ENCODE data around the gene CFAP221.

The CFAP221 gene

DNA sequence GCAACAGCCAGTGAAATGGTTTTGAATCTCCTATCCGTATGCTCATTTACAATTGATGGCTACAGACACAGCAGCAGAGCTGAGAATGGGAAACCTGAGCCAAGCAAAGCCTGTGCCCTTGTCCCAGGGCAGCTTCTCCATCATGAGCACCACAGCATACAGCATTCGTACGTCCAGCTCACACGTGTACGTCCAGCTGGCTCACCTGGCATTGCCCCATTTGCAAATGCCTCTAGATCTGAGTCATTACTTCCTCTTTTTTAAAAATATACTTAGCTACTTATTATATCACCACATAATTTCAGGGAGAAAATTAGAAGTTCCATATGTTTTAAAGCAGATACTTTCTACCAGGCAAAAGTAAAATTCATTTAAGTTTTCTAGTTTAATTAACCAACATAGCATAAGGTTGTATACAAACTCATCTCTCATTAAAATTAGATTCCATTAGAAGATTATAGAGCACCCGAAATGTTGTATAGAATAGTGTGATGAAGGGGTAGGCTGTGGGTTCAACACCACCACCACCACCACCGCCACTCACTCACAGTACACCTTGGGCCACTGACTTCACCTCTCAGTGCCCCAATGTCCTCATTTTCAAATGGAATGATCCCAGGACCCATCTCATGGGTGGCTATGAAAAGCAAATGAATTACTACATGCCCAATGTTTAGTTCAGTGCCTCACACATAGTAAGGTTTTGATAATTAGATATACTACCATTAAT lies 103.4 kb downstream of the CFAP221 start:
- DNase-seq = no peak

GRCh38 chr2:119649364-119649917 lies 105.2 kb downstream of the CFAP221 start:
- DNase-seq = no peak

- DNase-seq = no peak
Observed at GRCh38 chr2:119650206-119650605, 106.0 kb downstream of the CFAP221 start.

GRCh38 chr2:119650846-119651370 lies 106.7 kb downstream of the CFAP221 start:
- DNase-seq = no peak

- no peak for DNase-seq
Observed at GRCh38 chr2:119657466-119658145, 113.4 kb downstream of the CFAP221 start.

DNA sequence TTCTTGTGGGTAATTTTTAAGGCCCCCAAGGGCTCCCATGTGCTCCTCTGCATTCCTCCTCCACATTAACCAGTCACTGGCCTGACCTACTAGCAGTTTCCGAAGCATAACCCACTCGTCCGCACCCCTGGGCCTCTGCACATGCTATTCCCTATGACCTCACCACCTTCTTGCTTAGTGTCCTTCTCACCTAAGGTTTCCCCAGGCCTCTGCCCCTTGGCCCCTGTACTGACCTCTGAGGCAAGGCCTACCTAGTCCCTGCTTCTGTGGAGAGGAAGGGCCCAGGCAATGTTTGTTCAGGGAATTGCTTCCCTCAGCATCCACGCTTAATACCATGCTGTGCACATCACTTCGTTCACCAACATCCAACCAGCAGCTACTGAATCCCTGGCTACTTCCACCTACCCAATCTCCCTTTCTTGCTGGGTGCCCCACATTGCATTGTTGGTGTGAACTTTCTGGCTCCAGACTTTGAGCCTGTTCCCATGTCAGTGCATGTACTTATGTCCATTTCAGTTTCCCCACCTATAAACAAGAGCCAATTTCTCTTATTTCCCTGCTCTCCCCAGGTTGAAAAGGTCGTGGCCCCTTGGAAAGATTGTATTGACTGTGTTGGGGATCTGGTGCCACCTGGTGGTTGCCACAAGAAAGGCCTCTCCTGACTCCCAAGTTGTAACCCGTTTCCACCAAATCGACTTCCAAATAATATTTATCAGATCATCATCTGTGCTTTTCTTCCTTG lies 115.5 kb downstream of the CFAP221 start:
- DNase-seq = no peak

DNA sequence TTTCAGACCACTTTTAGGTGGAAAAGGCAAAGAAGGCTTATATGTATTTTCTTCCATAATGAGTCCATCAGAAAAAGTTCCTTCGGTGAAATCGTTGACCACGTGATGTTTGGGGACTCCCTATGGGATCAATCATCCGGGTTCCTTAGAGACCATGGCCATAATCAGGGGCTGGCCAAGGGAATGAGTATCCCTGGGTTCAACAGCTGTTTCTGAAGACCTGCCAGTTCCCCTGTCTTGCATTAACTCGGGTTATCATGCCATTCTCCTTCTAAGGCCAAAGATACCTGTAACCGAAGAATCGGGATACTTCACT lies 116.1 kb downstream of the CFAP221 start:
- DNase-seq = no peak

GRCh38 chr2:119662297-119662696 lies 118.0 kb downstream of the CFAP221 start:
- no peak for DNase-seq

GRCh38 chr2:119668546-119668945 lies 124.3 kb downstream of the CFAP221 start:
- DNase-seq = no peak

- DNase-seq = no peak
Observed at GRCh38 chr2:119671016-119671415, 126.8 kb downstream of the CFAP221 start.

- no peak for DNase-seq
Observed at GRCh38 chr2:119671752-119672151, 127.5 kb downstream of the CFAP221 start.

- DNase-seq = no peak
Observed at GRCh38 chr2:119672161-119672862, 128.1 kb downstream of the CFAP221 start.

GRCh38 chr2:119673796-119674195 lies 129.5 kb downstream of the CFAP221 start:
- no peak for DNase-seq

DNA sequence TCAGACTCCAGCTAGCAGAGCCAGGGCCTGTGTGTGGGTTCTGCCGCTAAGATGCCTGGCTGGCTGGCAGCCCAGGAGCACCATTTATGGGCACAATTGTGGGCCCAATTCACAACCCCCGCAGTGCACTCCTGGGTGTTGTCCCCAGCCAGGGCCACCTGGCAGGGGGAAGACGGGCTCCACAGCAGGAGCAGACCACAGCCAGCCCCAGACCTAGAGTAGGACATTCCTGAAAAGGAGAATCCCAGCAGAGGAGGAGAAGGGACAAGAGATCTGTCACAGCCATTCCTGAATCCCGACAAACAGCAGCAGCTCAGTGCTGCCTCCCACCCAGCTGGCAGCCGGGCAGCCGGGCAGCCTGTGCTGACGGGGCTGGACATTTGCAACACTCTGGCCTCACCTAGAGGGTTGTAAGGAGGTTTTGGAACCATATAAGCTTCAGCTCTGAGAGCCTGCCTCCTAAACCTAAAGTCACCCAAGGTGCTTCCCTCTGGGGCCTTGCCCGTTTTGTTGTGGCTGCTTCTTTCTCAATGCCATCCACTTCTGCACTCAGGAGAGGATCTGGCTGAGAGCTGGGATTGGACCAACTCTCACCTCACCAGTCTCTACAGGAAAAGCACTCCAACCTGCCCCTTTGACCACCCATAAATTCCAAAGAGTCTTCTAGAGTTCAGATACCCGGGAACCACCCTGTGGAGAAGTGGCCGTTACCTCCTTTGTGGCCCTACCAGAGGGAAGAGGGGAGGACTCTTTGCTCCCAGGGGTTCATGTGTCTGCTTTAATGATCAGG lies 130.7 kb downstream of the CFAP221 start:
- no peak for DNase-seq

DNA sequence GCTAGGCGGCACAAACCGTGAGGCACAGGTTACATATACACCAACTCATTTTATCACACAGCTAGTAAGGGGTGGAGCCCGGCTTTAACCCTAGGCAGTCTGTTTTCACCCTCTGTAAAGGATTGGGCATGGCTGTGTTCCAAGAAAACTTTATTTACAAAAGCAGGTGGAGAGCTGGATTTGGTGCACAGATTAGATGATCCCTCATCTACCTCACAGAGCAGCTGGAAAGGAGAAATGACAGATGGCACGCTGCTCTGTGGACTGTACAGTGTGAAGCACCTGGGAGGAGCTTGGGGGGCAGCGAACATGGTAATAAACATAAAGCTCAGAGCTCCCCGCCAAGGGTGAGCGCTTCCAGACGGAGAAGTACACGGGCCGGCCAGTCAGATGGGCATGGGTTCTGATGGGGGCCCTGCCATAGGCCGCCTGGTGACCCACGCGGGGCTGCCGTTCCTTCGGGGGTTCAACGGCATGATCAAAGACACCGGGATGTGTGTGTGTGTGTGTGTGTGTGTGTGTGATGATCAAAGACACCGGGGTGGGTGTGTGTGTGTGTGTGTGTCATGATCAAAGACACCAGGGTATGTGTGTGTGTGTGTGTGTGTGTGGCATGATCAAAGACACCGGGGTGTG lies 133.9 kb downstream of the CFAP221 start:
- DNase-seq = no peak

DNA sequence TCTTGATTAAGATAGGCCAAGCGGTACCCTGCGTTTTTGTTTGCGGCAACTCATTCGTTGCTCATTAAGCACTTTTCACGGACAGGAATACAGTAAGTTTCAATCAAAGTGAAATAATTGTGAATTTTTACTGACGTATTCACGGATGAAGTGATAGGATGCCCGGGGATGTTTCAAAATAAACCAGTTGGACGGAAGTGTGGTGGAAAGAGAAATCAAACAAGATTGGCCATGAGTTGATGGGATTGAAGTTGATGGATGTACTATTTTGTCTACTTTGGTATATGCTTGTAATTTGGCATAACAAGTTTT lies 135.2 kb downstream of the CFAP221 start:
- DNase-seq = no peak

DNA sequence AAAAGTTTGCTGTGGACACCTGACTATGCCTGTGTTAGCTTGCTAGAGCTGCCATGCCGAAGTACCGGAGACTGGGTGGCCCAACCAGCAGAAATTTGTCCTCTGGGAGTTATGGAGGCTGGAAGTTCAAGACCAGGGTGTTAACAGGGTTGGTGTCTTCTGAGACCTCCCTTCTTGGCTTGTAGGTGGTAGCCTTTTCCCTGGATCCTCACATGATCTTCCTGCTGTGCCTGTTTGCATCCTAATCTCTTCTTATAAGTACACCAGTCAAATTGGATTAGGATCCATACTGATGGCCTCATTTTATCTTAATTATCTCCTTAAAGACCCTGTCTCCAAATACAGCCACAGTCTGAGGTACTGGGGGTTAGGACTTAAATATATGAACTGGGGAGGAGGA lies 135.6 kb downstream of the CFAP221 start:
- DNase-seq = no peak

GRCh38 chr2:119680457-119681202 lies 136.4 kb downstream of the CFAP221 start:
- DNase-seq = no peak

- no peak for DNase-seq
Observed at GRCh38 chr2:119681203-119681867, 137.1 kb downstream of the CFAP221 start.

GRCh38 chr2:119681868-119682220 lies 137.6 kb downstream of the CFAP221 start:
- DNase-seq = no peak
